GM19468 (cell line): Measurements from ENCODE around the gene SNED1.

Experiments
- ATAC-seq: cut with Tn5 transposase; IDR thresholded peaks from one replicate; pipeline ENCODE4 v1.9.1; 2021; ENCODE audit warnings: mild to moderate bottlenecking, moderate library complexity, moderate number of reproducible peaks; ENCODE audit not compliant: unreplicated experiment; ENCODE audit errors: extremely low read depth

The SNED1 gene

GRCh38 chr2:241040081-241040803 lies 41.8 kb downstream of the SNED1 start:
- ATAC-seq: no peak

- ATAC-seq: peak; percentile 63
Measured at GRCh38 chr2:241041589-241042158, 43.3 kb downstream of the SNED1 start.

DNA sequence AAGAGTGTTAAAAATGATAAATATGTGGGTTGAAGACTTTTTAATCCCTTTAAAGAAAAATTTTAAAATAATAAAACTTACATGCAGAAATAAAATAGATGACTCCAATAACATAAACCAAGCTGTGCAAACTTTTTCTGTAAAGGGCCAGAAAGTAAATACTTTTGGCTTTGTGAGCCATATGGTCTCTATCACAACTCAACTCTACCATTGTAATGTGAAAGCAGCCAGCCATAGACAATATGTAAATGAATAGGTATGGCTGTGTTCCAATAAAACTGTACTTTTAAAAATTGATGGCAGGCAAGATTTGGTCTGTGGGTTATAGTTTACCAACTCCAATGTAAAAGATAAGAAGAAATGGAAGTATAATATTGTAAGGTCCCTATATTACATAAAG lies 45.2 kb downstream of the SNED1 start:
- no peak for ATAC-seq

DNA sequence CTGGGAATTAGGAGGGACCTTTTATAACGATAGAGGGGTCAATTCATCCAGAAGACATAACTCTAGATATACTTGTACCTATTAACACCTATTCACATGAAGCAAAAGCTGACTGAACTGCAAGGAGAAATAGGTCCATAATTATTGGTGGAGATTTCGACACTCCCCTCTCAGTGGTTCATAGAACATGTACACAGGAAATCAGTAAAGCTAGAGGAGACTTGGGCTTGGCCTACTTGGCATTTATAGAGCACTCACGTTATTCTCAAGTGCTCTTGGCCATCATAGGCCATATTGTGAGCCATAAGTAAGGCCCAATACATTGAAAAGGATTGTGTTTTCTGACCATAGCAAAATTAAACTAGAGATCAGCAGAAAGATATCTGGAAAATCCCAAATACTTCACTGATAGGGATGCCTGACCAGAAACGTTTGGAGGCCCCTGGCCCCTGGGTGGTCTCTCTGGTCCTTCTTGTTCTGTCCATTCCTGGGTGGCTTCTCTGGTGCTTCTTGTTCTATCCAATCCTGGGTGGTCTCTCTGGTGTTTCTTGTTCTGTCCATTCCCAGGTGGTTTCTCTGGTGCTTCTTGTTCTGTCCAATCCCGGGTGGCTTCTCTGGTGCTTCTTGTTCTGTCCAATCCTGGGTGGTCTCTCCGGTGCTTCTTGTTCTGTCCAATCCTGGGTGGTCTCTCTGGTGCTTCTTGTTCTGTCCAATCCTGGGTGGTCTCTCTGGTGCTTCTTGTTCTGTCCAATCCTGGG lies 49.0 kb downstream of the SNED1 start:
- ATAC-seq: no peak

DNA sequence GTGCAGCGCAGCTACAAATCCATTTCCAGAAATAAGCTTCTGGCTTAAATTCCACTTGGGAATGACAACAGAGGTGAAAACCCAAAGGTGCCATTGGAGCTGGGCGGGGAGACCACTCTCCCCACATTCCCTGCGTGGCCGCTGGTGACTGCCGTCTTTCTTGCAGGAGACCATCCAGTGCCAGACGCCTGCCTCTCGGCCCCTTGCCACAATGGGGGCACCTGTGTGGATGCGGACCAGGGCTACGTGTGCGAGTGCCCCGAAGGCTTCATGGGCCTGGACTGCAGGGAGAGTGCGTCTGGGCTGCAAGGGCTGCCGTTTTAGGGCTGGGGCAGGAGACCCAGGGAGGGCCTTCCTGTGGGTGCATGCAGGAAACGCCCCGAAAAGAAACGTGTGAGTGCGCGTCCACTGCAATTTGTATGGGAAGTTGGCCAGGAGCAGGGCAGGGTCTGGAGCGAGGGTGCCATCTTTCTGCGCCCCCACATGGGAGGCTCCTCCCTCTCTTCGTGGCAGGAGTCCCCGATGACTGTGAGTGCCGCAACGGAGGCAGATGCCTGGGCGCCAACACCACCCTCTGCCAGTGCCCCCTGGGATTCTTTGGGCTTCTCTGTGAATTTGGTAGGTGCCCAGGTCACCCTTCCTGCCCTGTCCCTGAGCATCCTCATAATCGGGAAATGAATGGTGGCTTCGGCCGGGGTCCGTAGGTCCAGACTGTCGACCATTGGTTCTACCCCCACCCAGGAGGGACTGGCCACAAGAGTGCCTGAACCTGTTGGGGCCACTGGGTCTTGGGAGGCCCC lies 49.9 kb downstream of the SNED1 start:
- no peak for ATAC-seq

GRCh38 chr2:241048949-241049343 lies 50.5 kb downstream of the SNED1 start:
- ATAC-seq: no peak

GRCh38 chr2:241049739-241050623 lies 51.6 kb downstream of the SNED1 start:
- no peak for ATAC-seq

DNA sequence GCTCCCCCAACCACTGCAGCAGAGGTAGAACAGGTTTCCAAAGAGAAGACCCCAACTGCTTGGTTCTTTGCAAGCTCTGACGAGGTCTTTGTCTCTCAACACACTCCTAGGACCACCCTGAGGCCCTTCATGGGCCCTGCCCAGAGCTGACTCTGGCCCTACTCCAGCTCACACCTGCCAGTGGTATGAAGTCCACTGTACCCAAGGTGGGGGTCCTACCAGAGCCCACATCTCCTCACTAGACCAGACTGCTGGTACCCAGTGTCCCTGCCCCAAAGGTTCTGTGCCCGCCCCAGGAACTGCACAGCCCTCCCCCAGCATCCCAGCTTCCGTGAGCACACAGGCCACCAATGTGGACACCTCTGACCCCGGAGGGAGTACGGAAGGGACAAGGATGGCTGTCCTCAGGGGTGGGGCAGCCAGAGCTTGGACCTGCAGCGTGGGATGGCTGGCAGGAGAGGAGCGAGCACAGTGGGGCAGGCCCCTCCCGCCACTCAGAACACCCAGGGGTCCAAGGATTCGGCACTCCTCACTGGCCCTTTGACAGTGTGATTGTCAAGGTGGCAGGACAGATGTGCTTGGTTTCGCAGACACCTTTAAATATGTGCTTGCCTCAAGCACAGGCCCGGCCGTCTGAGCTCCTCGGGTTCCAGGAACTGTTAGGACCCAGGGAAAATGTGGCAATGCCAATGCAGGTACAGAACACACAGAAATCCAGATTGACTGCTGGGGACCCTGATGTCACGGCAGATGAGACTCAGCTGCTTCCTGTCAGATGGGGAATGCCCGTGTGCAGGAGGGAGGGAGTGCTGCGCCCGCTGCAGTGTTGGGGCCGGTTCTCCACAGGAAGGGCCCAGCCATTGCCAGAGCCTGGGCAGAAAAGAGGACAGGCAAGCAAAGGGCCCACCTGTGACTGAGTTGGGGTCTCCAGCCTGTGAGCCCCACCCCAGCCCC lies 52.5 kb downstream of the SNED1 start:
- no peak for ATAC-seq

- ATAC-seq: no peak
Measured at GRCh38 chr2:241051578-241052487, 53.4 kb downstream of the SNED1 start.

- no peak for ATAC-seq
Measured at GRCh38 chr2:241052677-241053360, 54.4 kb downstream of the SNED1 start.

DNA sequence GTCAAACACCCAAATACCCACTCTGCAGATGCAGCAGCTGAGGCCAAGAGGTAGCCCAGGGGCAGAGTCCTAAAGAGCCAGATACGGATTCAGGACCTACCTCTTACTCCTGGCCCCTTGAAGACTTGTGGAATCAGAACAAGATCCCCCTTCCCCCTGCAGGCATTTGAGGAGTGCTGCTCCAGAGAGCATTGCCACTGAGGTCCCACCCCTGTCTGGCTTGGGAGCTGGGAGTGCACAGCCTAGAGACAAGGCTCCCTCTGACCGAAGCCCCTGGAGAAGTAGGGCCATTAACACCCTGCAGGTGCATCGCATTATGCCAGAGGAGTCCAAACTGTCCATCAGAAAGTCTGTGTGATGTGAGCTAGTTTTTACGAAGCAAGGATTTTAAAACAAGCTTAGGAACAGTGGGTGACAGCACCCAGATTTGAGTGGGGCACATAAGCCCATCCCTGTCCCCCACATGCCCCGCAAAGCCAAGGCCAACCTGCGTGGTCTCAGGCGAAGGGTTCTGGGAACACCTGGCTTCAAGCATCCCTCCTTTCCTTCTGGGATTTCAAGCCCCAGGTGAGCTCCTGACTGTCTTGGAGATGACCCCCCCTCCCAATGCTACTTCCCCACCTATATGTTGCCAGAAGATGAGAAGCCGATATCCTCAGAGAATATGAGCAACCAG lies 55.3 kb downstream of the SNED1 start:
- no peak for ATAC-seq

DNA sequence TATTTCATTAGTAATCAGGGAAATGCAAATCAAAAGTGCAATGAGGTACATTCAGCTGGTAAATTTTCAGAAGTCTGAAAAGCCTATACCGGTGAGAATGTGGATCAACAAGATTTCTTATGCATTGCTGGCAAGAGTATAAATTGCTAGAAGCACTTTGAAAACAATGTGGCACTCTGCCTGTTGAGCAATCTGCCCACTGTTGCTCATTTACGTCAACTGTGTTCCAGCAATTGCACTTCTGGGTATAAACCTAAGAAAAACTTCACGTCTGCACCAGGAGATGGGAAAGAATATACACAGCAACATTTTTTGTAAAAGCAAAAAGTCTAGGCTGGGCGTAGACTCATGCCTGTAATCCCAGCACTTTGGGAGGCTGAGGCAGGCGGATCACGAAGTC lies 62.9 kb downstream of the SNED1 start:
- ATAC-seq: no peak

GRCh38 chr2:241062389-241063092 lies 64.1 kb downstream of the SNED1 start:
- ATAC-seq: no peak

- no peak for ATAC-seq
Measured at GRCh38 chr2:241063093-241063551, 64.7 kb downstream of the SNED1 start.

- ATAC-seq: no peak
Measured at GRCh38 chr2:241063587-241063986, 65.2 kb downstream of the SNED1 start.
